ENCODE results near the gene KCTD16. TPM values are rescaled to one million over a fixed set of nuclear protein-coding genes. Genes with fewer than 3 reads are reported as not detected.

KCTD16 gene
- total RNA-seq, 1 donor from 2014 or later = 0.18 TPM

DNA sequence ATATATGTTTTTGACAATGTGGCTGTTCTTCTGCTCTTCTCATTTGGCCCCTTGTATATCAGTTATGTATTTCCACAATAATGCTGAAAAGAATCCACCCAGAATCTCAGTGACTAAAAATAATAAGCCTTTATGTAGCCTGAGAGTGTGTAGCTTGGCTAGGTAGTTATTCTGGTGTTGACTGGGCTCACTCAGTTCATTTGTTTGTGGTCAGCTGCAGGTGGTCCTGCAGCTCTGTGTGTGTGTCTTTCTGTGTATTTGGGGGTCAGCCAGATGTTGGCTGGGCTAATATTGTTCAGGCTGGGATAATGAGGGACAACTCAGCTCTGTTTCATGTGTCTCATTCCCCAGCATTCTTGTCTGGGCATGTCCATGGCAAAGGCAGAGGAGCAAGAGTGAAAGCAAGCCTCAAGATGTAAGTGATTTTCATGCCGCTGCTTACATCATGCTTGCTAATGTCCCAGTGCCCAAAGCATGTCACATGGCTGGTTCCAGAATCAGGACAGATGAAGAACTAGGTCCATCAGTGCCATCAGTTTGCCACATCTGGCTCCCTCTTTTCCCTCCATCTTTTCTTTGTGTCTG, 162.8 kb downstream of the KCTD16 start:
- DNase-seq (ENCODE audit: low spot score) = no peak

DNA sequence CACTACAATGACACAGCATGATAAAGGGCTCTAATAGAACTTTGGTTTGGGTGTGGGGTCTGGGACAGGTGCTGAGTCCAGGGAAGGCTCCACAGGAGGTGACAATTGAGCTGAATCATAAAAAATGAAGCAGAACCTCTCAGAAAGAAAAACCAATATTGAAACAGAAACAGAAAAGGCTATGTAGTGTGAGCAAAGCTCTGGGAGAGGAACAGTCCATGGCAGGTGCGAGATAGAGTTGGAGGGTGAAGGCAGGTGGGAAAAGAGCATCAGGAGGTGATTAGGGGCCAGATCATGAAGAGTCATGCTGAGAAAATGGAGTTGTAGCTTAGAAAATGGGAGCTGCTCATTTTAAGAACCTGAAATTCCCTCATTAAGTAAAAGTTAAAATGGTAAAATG, 164.9 kb downstream of the KCTD16 start:
- no peak for DNase-seq (ENCODE audit: low spot score)

DNA sequence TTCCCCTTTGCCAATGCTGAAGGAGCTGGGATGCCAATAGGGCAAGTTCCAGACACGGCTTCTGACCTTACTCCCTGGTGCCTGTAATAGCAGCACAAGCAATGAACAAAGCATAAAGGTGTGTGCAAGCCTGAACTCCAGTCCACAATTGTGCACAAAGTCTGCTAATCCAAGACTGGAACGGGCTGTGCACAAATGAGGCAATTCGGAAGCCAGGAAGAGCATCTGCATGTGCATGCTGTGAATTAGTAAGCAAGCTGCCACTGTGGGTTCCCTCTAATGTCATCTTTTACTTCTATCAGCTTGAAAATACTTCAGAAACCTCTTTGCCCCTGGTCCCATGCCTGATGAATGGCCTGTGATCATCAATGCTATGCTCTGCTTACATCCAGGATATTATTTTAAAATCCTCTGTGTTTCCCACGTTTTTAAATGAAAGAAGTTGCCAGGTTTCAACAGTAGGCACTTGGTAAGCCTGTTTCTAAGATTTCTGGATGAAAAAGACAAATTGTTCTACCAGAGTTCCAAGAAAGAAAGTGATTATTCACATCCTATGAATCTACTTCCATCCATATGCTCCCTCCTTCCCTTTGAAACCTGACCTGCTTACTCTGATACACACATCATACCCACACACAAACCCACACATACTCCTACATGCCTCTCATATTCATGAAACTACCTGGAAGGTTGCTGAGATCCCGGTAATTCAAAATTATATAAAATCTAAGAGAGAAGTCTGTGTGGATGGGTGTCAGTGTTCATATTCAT, 165.7 kb downstream of the KCTD16 start:
- no peak for DNase-seq (ENCODE audit: low spot score)

DNA sequence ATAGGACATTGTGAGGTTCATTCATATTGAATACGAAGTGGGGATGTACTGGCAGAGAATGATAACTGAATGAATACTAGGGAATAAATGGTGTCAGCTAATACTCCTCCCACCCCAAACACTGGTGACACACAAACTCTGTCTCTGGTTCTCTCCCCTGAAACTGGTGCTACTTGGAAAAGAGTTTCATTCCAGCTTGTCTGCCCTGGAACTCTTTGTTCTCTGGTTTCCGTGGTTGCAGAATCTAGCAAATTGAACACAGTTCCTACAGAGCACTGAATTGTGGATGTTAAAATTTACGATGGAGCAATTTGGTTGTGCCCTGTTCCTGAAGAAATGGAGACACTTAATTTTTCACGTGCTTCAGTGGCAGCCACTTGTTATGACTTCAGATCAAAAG, 181.7 kb downstream of the KCTD16 start:
- DNase-seq (ENCODE audit: low spot score) = no peak

DNA sequence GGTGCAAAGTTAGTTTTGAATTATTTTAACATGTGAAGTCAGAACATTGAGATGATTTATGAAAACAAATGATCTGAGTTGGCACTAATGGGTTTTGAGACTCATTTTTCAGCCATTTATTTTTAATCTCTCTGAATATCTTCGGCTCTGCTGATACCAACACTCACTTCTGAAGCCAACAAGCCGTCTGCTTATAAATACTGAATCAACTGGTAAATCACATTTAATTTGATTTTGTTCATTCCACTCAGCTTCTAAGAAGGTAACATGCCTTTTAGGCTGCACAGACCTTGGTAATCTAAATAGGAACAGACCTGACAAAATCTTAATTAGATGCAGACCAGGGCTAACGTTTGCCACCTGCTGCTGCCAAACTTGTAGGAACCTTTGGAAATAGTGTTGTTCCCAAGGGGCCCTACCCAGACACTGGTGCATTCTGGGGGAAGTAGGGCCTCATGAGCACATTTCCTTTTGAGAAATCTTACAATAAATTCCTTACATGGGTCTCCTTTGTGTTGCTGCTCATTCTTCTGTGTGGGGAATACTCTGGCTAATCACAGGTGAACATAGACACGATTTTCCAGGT, 182.2 kb downstream of the KCTD16 start:
- DNase-seq (ENCODE audit: low spot score) = no peak

DNA sequence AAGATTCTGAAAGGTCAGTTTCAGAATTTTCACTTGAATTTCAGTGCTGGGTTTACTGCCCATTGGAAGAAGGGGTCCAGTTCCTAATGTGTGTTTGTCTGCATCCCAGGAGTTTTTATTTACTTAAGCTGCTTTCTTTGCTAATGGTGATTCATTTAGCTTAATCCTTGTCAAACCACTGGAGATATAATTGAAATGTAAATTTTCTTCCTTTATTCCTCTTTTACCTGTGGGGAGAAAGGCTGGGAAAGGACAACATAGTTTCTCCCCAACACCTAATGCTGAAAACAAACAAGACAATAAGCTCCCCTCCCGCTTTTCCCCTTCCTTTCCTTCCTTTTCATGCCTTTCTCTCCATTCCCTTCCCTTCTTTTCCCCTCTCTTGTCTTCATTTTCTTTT, 185.8 kb downstream of the KCTD16 start:
- DNase-seq (ENCODE audit: low spot score) = no peak

DNA sequence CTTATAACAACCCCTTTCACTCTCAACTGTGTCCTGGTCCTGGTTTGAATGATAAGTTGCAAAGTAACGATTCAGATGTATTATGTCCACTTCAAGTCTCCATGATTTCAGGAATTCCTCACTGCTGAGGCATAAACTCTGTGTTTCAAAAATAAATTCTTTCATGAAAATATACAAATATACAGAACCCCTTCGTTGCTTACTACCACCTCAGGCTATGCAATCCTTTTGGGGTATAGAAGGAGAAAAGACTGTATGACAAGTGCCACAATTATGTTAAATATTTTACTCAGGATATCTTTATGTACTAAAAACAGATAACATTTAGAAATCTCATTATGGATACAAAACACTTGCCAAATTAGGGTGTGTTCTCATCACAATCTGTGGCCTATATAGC, 190.7 kb downstream of the KCTD16 start:
- no peak for DNase-seq (ENCODE audit: low spot score)

DNA sequence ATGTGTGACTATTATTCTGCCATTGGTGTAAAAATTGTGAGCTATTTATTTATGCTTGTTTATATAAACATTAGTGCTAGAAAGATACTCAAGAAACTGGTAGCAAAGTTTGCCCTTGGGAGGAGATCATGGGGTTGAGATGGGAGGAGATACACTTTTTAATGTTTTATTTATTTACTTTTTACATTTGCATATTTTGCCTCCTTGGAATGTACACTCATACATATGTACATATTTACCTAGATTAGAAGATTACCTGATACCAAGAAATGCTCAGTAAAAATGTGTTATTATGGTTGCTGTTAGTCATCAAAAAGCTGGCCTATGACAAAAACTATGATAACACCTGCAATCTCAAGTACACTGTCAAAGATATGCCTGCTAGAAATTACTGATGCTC, 195.2 kb downstream of the KCTD16 start:
- no peak for DNase-seq (ENCODE audit: low spot score)

DNA sequence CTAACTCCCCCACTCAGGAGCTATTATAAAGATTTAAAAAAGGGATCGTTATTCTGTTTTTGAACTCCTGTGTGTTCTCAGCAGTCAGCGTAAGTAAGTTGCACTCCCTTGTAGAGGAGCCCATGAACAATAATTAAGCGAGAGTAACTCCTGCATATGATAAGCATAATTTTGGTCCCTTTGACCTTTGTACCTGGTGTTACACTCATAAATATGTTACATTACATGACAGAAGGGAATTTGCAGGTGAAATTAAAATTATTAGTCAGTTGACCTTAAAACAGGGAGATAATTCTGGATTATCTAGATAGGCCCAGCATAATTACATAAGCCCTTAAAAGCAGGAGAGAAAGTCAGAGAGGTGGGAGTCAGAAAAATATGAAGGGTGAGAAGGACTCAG, 197.3 kb downstream of the KCTD16 start:
- DNase-seq (ENCODE audit: low spot score) = no peak

DNA sequence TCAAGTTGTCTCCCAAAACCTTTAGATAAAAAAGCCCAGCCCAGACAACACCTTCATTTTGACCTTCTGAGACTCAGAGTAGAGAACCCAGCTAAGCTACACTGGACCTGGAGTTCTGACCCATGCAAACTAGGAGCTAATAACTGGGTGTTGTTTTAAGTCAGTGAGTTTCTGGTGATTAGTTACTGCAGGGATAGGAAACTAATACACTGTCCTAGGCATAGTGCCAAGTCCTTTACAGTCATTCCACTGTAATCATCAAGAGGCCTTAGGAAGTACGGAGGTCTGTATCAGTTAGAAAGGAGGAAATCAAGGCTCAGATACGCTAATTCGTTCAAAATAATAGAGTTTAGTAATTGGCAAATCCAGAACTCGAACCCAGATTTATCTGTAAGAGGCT, 197.9 kb downstream of the KCTD16 start:
- DNase-seq (ENCODE audit: low spot score) = no peak

DNA sequence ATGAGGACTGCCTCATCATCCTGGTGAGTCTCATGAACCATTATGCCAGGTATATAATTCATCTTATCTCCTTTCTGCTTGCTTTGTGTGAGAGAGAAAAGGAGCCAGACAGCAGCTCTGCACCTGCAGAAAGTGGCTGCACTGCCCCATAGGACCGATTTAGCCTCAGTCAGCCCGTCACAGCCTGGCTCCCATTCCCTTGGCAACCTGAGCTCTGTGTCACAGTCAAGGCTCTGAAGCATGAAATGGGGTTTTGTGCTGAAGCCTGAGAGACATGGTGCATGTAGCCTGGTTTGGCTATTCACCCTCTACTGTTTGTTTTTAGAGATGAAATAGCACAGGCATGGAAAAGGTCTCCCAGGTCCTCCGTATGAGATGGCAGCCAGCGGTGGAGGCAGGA, 198.3 kb downstream of the KCTD16 start:
- DNase-seq (ENCODE audit: low spot score) = no peak

DNA sequence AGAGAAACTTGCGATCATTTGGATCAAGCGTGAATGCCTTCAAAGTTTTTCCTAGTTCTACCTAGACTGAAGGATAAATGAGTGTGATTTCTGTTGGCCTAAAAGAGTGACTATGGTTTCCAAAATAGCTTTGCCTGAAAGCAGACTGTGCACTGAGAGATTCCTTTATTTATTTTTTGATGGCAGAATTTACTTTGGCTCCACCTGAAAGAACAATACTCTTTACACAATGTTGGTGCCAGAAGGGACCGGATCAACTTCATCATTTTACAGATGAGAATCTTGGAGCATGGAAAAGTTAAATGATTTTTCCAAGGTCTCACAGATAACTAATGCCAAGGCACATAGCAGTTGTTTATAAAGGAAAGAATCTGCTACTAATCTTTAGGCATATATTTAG, 199.6 kb downstream of the KCTD16 start:
- DNase-seq (ENCODE audit: low spot score) = no peak

DNA sequence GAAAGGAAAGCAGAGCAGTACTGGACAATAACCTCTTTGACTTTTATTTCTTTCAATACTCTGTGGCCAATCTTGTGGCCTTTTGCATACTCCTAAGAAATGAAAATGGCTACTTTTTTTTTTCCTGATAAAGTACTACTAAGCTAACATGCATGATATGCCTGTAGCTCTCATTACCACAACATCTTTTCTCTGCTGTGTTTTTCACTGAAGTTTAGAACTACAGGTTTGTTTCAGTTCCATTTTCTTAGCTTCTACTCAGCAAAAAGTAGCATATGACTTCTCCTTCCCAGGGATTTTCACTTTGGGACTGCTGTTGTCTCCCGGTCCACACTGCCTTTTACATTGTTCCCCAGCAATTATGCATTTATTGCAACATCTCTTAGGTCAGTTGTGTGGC, 204.0 kb downstream of the KCTD16 start:
- DNase-seq (ENCODE audit: low spot score) = no peak

DNA sequence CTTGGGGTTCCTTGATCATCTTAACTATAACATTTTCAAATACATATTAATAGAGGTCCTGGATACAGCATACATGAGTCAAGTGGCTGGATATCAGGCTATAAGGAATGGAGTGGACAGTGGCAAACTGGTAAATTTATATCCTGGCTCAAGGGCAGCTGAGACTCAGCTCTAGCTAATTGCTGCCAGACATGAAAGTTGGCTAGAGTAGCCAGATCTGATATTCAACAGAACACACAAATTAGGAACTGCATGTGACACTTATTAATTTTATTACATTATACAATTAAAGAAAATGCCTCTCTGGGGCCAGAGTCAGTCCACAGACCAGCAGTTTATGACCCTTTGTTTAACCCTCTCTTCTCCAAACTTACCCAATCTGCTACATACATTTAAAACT, 206.5 kb downstream of the KCTD16 start:
- no peak for DNase-seq (ENCODE audit: low spot score)

DNA sequence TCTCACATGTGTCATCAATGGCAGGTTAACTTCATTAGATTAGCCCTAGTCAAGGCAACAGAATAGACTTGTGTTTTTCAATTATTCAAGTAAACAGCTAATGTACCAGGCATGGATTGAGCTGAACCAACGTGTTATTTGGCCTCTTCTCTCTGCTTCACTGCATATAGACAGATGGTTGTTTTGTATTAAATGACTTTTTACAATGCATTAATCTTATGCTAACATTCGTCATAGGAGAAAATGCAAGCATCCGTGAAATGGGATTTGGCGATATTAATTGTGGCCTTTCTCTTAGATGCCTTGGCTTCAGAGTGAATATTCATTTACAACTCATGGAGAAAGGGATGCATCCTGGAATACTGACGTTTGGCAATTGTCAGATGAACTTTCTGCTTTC, 208.0 kb downstream of the KCTD16 start:
- no peak for DNase-seq (ENCODE audit: low spot score)

DNA sequence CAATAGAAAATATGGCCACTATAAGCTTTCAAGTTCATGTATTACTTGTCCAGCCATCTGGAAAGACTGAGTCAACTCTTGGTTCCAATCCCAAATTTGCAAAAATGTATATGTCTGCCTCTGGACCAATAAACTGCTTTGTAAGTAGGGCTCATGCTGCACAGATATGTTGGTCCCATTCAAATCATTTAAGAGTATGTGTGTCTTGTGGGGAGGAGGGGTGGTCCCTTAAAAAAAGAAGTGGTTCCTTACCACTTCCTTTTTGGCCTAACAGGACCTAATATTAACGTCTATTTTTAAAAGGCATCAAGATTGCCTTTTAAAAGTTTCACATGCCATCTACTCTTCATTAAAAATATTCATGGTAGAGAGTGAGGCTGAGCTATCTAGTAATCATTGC, 214.9 kb downstream of the KCTD16 start:
- no peak for DNase-seq (ENCODE audit: low spot score)

DNA sequence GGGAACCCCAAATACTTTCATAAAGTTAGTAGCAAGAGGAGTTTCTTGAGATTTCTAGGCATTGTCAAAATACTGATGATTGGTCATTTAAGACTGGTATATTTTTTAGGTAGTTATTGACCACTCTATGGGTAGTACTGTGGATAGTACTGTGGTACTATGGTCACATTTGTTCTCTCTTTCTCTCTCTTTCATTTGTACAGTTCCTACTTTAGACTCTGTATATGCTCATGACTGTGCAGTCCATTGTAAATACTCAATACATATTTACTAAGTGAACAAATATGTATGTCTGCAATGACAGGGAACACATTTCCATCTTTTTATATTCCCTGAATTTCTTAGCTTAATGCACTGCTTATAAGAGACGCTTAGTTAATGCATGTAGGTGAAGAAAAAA, 215.6 kb downstream of the KCTD16 start:
- DNase-seq (ENCODE audit: low spot score) = no peak

DNA sequence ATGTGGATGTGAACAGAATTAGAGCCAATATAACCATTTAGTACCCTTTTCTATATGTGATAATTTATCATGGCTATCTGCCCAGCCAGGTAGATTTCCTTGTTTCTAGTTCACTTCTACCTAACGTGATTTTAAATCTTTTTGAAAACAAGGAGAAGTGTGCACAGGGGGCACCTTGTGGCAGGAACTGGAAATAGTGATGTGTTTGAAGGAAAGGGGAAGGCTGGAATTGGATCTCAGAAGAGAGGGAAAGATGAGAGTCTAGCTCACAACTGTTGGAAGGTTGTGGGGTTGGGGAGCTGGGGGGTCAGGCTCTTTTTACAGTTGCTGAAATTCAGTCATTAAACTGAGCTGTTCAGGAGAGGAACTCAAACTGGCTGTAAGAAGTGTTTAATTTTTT, 219.5 kb downstream of the KCTD16 start:
- no peak for DNase-seq (ENCODE audit: low spot score)

DNA sequence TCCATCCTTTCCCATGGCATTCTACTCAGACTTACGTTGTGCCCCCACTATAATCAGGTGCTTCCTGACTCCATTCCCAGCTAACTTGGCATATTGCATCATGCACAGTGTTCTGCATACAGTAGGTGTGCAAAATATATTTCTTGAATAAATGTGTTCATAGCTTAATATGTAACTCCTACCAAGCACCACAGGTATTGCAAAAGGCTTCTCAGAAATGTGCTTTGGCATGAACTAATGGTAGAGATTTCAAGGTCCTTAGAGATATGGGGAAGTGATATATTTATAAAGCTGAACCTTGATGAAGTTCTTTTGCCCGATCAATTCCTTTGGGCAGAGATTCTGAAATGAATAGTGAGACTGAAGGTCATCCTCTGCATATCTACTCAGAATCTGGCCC, 220.4 kb downstream of the KCTD16 start:
- DNase-seq (ENCODE audit: low spot score) = no peak

DNA sequence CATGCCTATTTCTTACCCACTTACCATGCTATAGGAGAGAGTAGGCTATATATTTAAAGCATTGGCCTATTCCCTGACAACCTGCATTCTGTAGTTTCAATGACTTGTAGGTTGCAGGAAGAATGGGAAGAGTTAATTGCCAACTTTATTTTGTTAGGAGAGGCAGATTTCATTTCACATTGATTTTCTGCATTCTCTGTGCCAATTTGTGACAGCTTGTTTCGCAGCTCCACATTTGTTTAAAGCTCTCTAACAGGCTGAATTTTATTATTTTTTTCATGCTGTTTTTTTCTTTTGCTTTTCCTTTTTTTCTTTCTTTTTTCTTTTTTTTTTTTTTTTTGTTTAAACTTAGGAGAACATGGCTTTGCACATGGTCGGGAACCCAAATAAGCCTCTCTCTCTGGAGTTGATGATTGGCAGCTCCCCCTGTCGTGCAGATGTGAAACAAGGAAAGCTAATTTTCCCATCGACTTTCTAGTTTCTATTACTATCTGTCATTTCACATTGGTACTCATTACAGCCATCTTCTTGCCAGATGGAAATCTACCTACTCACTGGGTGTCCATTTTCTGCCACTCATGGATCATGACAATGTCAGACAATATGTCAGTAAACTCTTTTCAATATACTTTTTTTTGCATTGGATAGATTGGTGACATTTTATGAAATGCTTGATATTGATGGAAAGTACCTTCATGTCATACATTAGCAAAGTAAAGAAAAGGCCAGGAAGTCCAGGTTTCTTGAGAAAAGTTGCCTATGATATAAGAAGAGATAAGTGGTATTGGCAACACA, 223.2 kb downstream of the KCTD16 start:
- no peak for DNase-seq (ENCODE audit: low spot score)

DNA sequence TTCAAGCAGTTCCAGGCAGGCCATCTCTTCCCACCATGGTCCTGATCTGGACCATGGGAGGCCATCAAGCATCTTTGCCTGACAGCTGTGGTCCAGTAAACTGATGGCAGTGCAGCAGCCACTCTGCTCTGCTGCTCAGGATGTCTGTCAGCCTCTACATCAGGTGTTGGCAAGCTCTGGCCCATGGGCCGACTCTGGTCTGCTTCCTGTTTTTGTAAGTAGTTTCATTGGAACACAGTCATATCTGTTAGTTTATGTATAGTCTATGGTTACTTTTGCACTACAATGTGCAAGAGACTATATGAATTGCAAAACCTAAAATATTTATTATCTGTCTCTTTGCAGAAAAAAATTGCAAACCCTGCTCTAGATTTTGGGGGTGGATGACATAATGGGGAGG, 225.0 kb downstream of the KCTD16 start:
- DNase-seq (ENCODE audit: low spot score) = no peak

DNA sequence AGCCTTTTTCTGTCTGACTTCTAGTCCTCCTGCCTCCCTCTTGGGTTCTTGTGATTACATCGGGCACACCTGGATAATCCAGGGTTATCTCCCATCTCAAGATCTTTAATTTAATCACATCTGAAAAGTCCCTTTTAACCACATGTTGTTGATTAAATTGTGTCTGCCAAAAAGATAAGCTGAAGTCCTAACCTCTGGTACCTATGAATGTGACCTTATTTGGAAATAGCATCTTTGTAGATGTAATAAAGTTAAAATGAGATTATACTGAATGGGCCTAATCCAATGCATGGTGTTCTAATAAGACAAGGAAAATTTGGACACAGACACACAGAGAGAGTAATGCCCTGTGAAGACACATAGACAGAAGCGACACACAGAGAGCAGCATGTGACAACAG, 232.4 kb downstream of the KCTD16 start:
- no peak for DNase-seq (ENCODE audit: low spot score)
